GM12872 (cell line): ENCODE results near the gene CRCP.

Source experiments
- CTCF ChIP-seq: IDR thresholded peaks from 3 replicates; pipeline ENCODE4 v1.5.1; 2011; ENCODE audit warnings: low read depth, mild to moderate bottlenecking, low read length, moderate library complexity; ENCODE audit not compliant: insufficient read depth

The CRCP gene

GRCh38 chr7:66125052-66125694 lies 10.5 kb downstream of the CRCP start:
- TF ChIP-seq CTCF = no peak

GRCh38 chr7:66138994-66139752 lies 24.5 kb downstream of the CRCP start:
- TF ChIP-seq CTCF = no peak

- no peak for TF ChIP-seq CTCF
Measured at GRCh38 chr7:66140924-66141323, 26.3 kb downstream of the CRCP start.

- no peak for TF ChIP-seq CTCF
Measured at GRCh38 chr7:66142334-66142733, 27.7 kb downstream of the CRCP start.

GRCh38 chr7:66142996-66143395 lies 28.3 kb downstream of the CRCP start:
- no peak for TF ChIP-seq CTCF

GRCh38 chr7:66143876-66144332 lies 29.3 kb downstream of the CRCP start:
- no peak for TF ChIP-seq CTCF

- no peak for TF ChIP-seq CTCF
Measured at GRCh38 chr7:66145400-66146104, 30.9 kb downstream of the CRCP start.
